K562 (cell line): ENCODE data around the gene KIF3B. TPM values are rescaled to one million over a fixed set of nuclear protein-coding genes. Genes with fewer than 3 reads are reported as not detected.

ENCODE experiments used
- ATAC-seq: fragments of 200-7000 bp; cut with Tn5 transposase; 3 replicates; pipeline ENCODE4 v1.9.1; 2020; ENCODE audit warnings: moderate library complexity
- BruUV-seq: library from RNA; stranded (reverse); fragments of 400-500 nt; replicated peaks from 2 replicates; lab custom pipeline; 2021; lab: Mats Ljungman, UMichigan
- CTCF ChIA-PET: fragments of 300-600 bp; formaldehyde crosslinking; extraction: SDS; loops from one replicate; lab custom pipeline; 2021; ENCODE audit warnings: low intra/inter-chr PET ratio; lab: Yijun Ruan, JAX
- POLR2A ChIA-PET: fragments of 300-600, 350-650 bp; sonication (Branson Sonifier 250); formaldehyde crosslinking; extraction: SDS; loops from one replicate; lab custom pipeline; 2021; ENCODE audit warnings: antibody characterized with exemption, inconsistent platforms; lab: Yijun Ruan, JAX
- DNase-seq, 4 experiments: peaks; one replicate each; pipeline versions ENCODE4 v3.0.0 to v3.0.0-alpha.2; 2011 to 2018; ENCODE audit warnings: low spot score in 3 of 4, mixed read lengths in 3 of 4; ENCODE audit errors: extremely low read depth in 1 of 4
- FAIRE-seq: peaks from 2 replicates; lab custom pipeline; 2011; peaks lifted over from hg19 to GRCh38; lab: Jason Lieb, UNC
- H2AFZ ChIP-seq: 2 replicates; pipeline ENCODE4 v1.6.0; 2011; ENCODE audit warnings: low read depth, low read length, control low read depth, inconsistent platforms
- H3K27ac ChIP-seq: fragments of 200-600 bp; 3 replicates; pipeline ENCODE4 v1.8.0; 2011; ENCODE audit warnings: low read depth, mild to moderate bottlenecking, control low read depth, inconsistent platforms, low read length, moderate library complexity, mixed read lengths; ENCODE audit errors: extremely low read depth
- H3K27me3 ChIP-seq, 2 experiments: fragments of 300-600 bp in 1 of 2; 2 replicates in 1 of 2; 3 replicates in 1 of 2; pipeline versions ENCODE4 v1.6.0 to v1.8.0; 2011; ENCODE audit warnings: inconsistent platforms in 2 of 2, low read length in 2 of 2, mild to moderate bottlenecking in 1 of 2, mixed read lengths in 1 of 2, moderate library complexity in 1 of 2; ENCODE audit not compliant: control insufficient read depth in 2 of 2, insufficient read depth in 2 of 2
- H3K36me3 ChIP-seq: fragments of 300-600 bp; 3 replicates; pipeline ENCODE4 v1.8.0; 2011; ENCODE audit warnings: mild to moderate bottlenecking, low read length, inconsistent platforms; ENCODE audit not compliant: control insufficient read depth, insufficient read depth
- H3K4me1 ChIP-seq, 2 experiments: fragments of 200-600 bp in 1 of 2; replicated peaks in 1 of 2; 2 replicates in 1 of 2; 3 replicates in 1 of 2; pipeline versions ENCODE4 v1.5.1 to v1.8.0; 2011; ENCODE audit warnings: inconsistent platforms in 2 of 2, low read length in 2 of 2, mild to moderate bottlenecking in 1 of 2, mixed read lengths in 1 of 2, moderate library complexity in 1 of 2; ENCODE audit not compliant: control insufficient read depth in 2 of 2, insufficient read depth in 2 of 2
- H3K4me2 ChIP-seq: 2 replicates; pipeline ENCODE4 v1.6.1; 2011; ENCODE audit warnings: low read length, control low read depth, inconsistent platforms, mixed read lengths; ENCODE audit not compliant: insufficient read depth
- H3K4me3 ChIP-seq: fragments of 200-600 bp; sonication (generic), shearing (Covaris generic); 2 replicates; pipeline ENCODE4 v1.5.1; 2016; ENCODE audit warnings: control low read depth, inconsistent platforms
- H3K79me2 ChIP-seq: fragments of 200-600 bp; 3 replicates; pipeline ENCODE4 v1.8.0; 2011; ENCODE audit warnings: low read length, inconsistent platforms; ENCODE audit not compliant: control insufficient read depth, insufficient read depth
- H3K9ac ChIP-seq, 2 experiments: 2 replicates each; pipeline versions ENCODE4 v1.6.0 to v1.6.1; 2011; ENCODE audit warnings: low read depth in 2 of 2, low read length in 2 of 2, control low read depth in 1 of 2, inconsistent platforms in 1 of 2, mild to moderate bottlenecking in 1 of 2, mixed read lengths in 1 of 2; ENCODE audit not compliant: insufficient read depth in 1 of 2
- H3K9me1 ChIP-seq: one replicate; pipeline ENCODE4 v1.6.0; 2011; ENCODE audit warnings: inconsistent platforms, mild to moderate bottlenecking, low read length, moderate library complexity; ENCODE audit not compliant: control insufficient read depth, insufficient read depth
- H3K9me3 ChIP-seq: replicated peaks from 2 replicates; pipeline ENCODE4 v1.5.1; 2011; ENCODE audit warnings: low read depth, low read length, inconsistent platforms; ENCODE audit not compliant: control insufficient read depth, insufficient read depth
- H4K20me1 ChIP-seq: replicated peaks from 2 replicates; pipeline ENCODE4 v1.6.1; 2011; ENCODE audit warnings: low read length, inconsistent platforms, mixed read lengths; ENCODE audit not compliant: control insufficient read depth, insufficient read depth
- CHAMP1 ChIP-seq: fragments of 450-650 bp; IDR thresholded peaks from 2 replicates; pipeline ENCODE4 v1.6.1; 2016; ENCODE audit warnings: mild to moderate bottlenecking
- CTCF ChIP-seq, 3 experiments: IDR thresholded peaks in 2 of 3; conservative IDR thresholded peaks in 1 of 3; 2 replicates each; pipeline ENCODE4 v1.5.1; 2011 to 2012; ENCODE audit warnings: low read length in 3 of 3, mild to moderate bottlenecking in 3 of 3, control low read depth in 2 of 3, improper control_type of control experiment in 1 of 3, inconsistent platforms in 1 of 3, low read depth in 1 of 3, mixed read lengths in 1 of 3, moderate library complexity in 1 of 3; ENCODE audit not compliant: insufficient read depth in 2 of 3
- WGBS: fragments of 100-300 bp; shearing (Covaris generic); methylation state at CpG from one replicate; pipeline ENCODE4 v1.1.6; 2016; ENCODE audit warnings: low coverage, mixed read lengths; ENCODE audit not compliant: insufficient coverage; ENCODE audit errors: missing lambda C conversion rate; 5-methylcytosine and 5-hydroxymethylcytosine counted together
- in situ Hi-C: fragments of 300-500 bp; cut with MboI; formaldehyde crosslinking; loops from 4 replicates; pipeline ENCODE4 v1.15.0; 2018; ENCODE audit warnings: inconsistent platforms, mixed read lengths
- intact Hi-C: fragments of 100-400 bp; cut with micrococcal nuclease; formaldehyde crosslinking; loops from 2 replicates; pipeline ENCODE4 v1.14.2; 2022
- polyA plus RNA-seq, 8 experiments: library from polyadenylated mRNA; depleted of rRNA in 4 of 8; stranded (reverse) in 5 of 8; unstranded in 3 of 8; fragments of >200 nt; fragmentation: Nextera tagmentation in 2 of 8; fragmentation: Illumina TruSeq in 1 of 8; extraction: Ambion mirVana in 2 of 8; extraction: Trizol in 1 of 8; gene quantifications; 2 replicates each; pipeline versions ENCODE4 v1.2.1 to v1.2.3, GENCODE V29; 2011 to 2014; ENCODE audit warnings: inconsistent platforms in 1 of 8, missing spikeins in 1 of 8
- total RNA-seq, 7 experiments: library from RNA; depleted of rRNA in 6 of 7; stranded (reverse); fragments of >200 nt in 6 of 7; fragmentation: Illumina TruSeq in 2 of 7; extraction: Trizol in 2 of 7; gene quantifications; 2 replicates each; pipeline versions ENCODE4 v1.2.1 to v1.2.3, GENCODE V29; 2011 to 2021; ENCODE audit warnings: low replicate concordance in 1 of 7

Gene KIF3B
- total and polyA plus RNA-seq, 9 of the 15 experiments (the other 6 are each of a cell fraction or from before 2014, with no cell fraction given), result 2.9 to 12.3 (median 8.6) TPM

- 11% methylated on average over 1 of the region's 1 CpG for WGBS
- no peaks in the 10 kb centered on the region for H3K27me3 ChIP-seq
- peaks cover 14% of the 10 kb centered on the region; the same call in 2 of the 3 replicates for H3K36me3 ChIP-seq
- no peak overlapping the region for H2AFZ ChIP-seq
- H3K4me2 ChIP-seq, result no peak overlapping the region
- no TSS peak for BruUV-seq
- POLR2A ChIA-PET, result interaction anchor here (0.6 to 1.0 kb wide), 2 partner anchors 53 to 286 kb away, joined by 3 to 4 read pairs; no protein-coding TSS in a partner anchor
- no peaks in the 10 kb centered on the region for H3K9me1 ChIP-seq
- no peaks in the 10 kb centered on the region for H3K79me2 ChIP-seq
- no peaks in the 10 kb centered on the region for H3K4me1 ChIP-seq
- H3K9ac ChIP-seq, result no peak overlapping the region
- DNase-seq, result peak in 1 of 4 experiments; percentile 23
- ATAC-seq, result no peak
- intact Hi-C loops, result no loop called here
- H4K20me1 ChIP-seq, result peaks cover 4% of the 10 kb centered on the region; the same call in 1 of the 2 replicates
- no peak for FAIRE-seq
- H3K27ac ChIP-seq, result no peak overlapping the region
- H3K9me3 ChIP-seq, result no peaks in the 10 kb centered on the region
- in situ Hi-C loops, result no loop called here
- CTCF ChIA-PET, result interaction anchor here (0.6 kb wide), 1 partner anchor 215 kb away, joined by 5 read pairs; no protein-coding TSS in a partner anchor
- TF ChIP-seq CHAMP1 (no peak), CTCF (IDR thresholded peaks at IDR 0.05 in 2 of 3, conservative IDR thresholded peaks at IDR 0.05 in 1 of 3; ENCODE audit: insufficient read depth in 2 of 3, low read depth in 1 of 3, low read length in 3 of 3) (peak in 2 of 3 experiments; percentile 24 to 26; a peak in 1 of 6 replicates)
- no peak overlapping the region for H3K4me3 ChIP-seq
These were observed 37.2 kb upstream of the KIF3B start for GRCh38 chr20:32240205-32240604.
